Gastroesophageal sphincter (tissue), 3 donors: Measurements from ENCODE around the gene ESPNL.

ENCODE experiments used
- POLR2A ChIP-seq, 2 donors: fragments of 450-650 bp; IDR thresholded peaks; one replicate each; pipeline ENCODE4 v1.6.1; 2017; ENCODE audit warnings: antibody characterized with exemption in 2 of 2, mild to moderate bottlenecking in 2 of 2, moderate library complexity in 1 of 2
- POLR2AphosphoS5 ChIP-seq: sonication (generic); formaldehyde crosslinking; IDR thresholded peaks from one replicate; pipeline ENCODE4 v1.6.1; 2017; ENCODE audit warnings: antibody characterized with exemption
- TF ChIP-seq, protein P1 (sequence below), 4 experiments: fragments of 200-600 bp in 2 of 4; fragments of 450-650 bp in 2 of 4; sonication (generic) in 1 of 4; IDR thresholded peaks; one replicate each; pipeline ENCODE4 v1.5.1; 2017 to 2019; ENCODE audit warnings: antibody characterized with exemption in 4 of 4, mild to moderate bottlenecking in 2 of 4, moderate library complexity in 2 of 4

DNA sequence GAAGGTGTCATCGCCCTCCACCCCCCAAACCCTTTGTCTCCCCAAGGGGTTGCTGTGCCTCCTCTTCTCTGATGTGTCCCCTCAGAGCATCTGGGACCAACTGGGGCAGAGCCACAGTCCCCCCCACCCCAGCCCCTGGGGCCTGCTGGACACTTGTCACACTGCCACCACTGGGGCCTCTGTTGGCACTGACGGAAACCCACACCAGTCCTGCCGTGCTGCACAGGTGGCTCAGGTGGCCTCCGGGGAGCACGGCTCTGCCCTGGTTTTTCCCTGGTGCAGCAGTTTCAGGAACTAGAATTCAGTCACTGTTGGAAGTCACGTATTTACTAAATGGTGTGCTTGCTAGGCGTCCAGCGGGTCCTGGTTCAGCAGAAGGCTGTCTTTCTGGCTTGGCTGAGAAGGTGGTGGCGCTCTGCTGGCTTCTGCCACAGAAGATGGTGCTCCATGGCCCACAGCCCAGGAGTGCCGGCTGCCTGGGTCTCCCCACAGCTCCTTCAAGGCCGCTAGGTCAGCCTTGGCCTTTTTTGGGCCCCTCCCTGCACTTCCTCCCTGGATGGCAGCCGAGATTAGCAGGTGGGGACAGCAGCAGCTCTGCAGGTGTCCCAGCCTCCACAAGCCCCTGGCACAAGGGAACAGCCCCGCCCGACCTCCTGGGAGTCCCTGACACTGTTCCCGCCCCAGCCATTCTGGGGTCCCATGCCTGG is 19.8 kb downstream of the ESPNL start:
- TF ChIP-seq POLR2A (IDR thresholded peaks at IDR 0.05) (no peak), POLR2AphosphoS5 (no peak)
- TF ChIP-seq, protein P1, sequence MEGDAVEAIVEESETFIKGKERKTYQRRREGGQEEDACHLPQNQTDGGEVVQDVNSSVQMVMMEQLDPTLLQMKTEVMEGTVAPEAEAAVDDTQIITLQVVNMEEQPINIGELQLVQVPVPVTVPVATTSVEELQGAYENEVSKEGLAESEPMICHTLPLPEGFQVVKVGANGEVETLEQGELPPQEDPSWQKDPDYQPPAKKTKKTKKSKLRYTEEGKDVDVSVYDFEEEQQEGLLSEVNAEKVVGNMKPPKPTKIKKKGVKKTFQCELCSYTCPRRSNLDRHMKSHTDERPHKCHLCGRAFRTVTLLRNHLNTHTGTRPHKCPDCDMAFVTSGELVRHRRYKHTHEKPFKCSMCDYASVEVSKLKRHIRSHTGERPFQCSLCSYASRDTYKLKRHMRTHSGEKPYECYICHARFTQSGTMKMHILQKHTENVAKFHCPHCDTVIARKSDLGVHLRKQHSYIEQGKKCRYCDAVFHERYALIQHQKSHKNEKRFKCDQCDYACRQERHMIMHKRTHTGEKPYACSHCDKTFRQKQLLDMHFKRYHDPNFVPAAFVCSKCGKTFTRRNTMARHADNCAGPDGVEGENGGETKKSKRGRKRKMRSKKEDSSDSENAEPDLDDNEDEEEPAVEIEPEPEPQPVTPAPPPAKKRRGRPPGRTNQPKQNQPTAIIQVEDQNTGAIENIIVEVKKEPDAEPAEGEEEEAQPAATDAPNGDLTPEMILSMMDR (IDR thresholded peaks at IDR 0.05), result no peak
